PC-3 (cell line): Measurements from ENCODE around the gene ARHGAP25. TPM values are rescaled to one million over a fixed set of nuclear protein-coding genes. Genes with fewer than 3 reads are reported as not detected.

Source experiments
- ATAC-seq: fragments of 200-7000 bp; cut with Tn5 transposase; 2 replicates; pipeline ENCODE4 v1.9.1; 2020; ENCODE audit warnings: mild to moderate bottlenecking, moderate library complexity
- BruUV-seq: library from RNA; stranded (reverse); fragments of 400-500 nt; replicated peaks from 2 replicates; lab custom pipeline; 2021; lab: Mats Ljungman, UMichigan
- CTCF ChIA-PET: fragments of 300-600 bp; sonication (Branson Sonifier 250); formaldehyde crosslinking; loops from one replicate; lab custom pipeline; 2022; ENCODE audit warnings: antibody characterized with exemption; lab: Charles Lee
- POLR2A ChIA-PET: fragments of 300-600 bp; sonication (Branson Sonifier 250); formaldehyde crosslinking; loops from one replicate; lab custom pipeline; 2022; ENCODE audit warnings: antibody characterized with exemption; ENCODE audit not compliant: unreplicated experiment; lab: Charles Lee
- DNase-seq: peaks from one replicate; pipeline ENCODE4 v3.0.0-alpha.2; 2015
- H2AFZ ChIP-seq: fragments of 300-600 bp; sonication (generic); 2 replicates; pipeline ENCODE4 v1.6.0; 2016; ENCODE audit warnings: antibody characterized with exemption, low read length
- H3F3A ChIP-seq: fragments of 300-600 bp; sonication (generic); one replicate; pipeline ENCODE4 v1.6.0; 2017; ENCODE audit warnings: antibody characterized with exemption, low read length, control low read depth, mild to moderate bottlenecking; ENCODE audit not compliant: unreplicated experiment
- H3K27ac ChIP-seq: fragments of 300-600 bp; sonication (generic); 2 replicates; pipeline ENCODE4 v1.5.1; 2016; ENCODE audit warnings: mild to moderate bottlenecking, low read length
- H3K27me3 ChIP-seq: fragments of 300-600 bp; sonication (generic); 2 replicates; pipeline ENCODE4 v1.6.1; 2016; ENCODE audit warnings: low read length, mixed read lengths
- H3K36me3 ChIP-seq: fragments of 300-600 bp; sonication (generic); 2 replicates; pipeline ENCODE4 v1.6.1; 2016; ENCODE audit warnings: low read depth, mixed run types, low read length, mixed read lengths
- H3K4me1 ChIP-seq: fragments of 300-600 bp; sonication (generic); 2 replicates; pipeline ENCODE4 v1.5.1; 2016; ENCODE audit warnings: low read length; ENCODE audit not compliant: insufficient read depth
- H3K4me2 ChIP-seq: fragments of 300-600 bp; sonication (generic); 2 replicates; pipeline ENCODE4 v1.6.0; 2016; ENCODE audit warnings: low read length
- H3K4me3 ChIP-seq: fragments of 300-600 bp; sonication (generic); 2 replicates; pipeline ENCODE4 v1.5.1; 2016; ENCODE audit warnings: mild to moderate bottlenecking, low read length, mixed read lengths
- H3K79me2 ChIP-seq: fragments of 300-600 bp; sonication (generic); 2 replicates; pipeline ENCODE4 v1.6.1; 2017; ENCODE audit warnings: low read length, mixed read lengths
- H3K9ac ChIP-seq: fragments of 300-600 bp; sonication (generic); 2 replicates; pipeline ENCODE4 v1.6.0; 2016; ENCODE audit warnings: mild to moderate bottlenecking, low read length
- H3K9me2 ChIP-seq: fragments of 300-600 bp; sonication (generic); replicated peaks from 2 replicates; pipeline ENCODE4 v1.6.1; 2016; ENCODE audit warnings: mixed run types, low read length, mixed read lengths
- H3K9me3 ChIP-seq: fragments of 300-600 bp; sonication (generic); 2 replicates; pipeline ENCODE4 v1.6.1; 2016; ENCODE audit warnings: low read length, mixed read lengths
- H4K20me1 ChIP-seq: fragments of 300-600 bp; sonication (generic); 2 replicates; pipeline ENCODE4 v1.6.1; 2016; ENCODE audit warnings: low read length, mixed read lengths
- EZH2 ChIP-seq: fragments of 300-600 bp; sonication (generic); IDR thresholded peaks from one replicate; pipeline ENCODE4 v1.6.1; 2017; ENCODE audit warnings: antibody characterized with exemption, mild to moderate bottlenecking, low read length; ENCODE audit not compliant: unreplicated experiment
- EZH2phosphoT487 ChIP-seq: fragments of 300-600 bp; sonication (generic); IDR thresholded peaks from 2 replicates; pipeline ENCODE4 v1.6.1; 2018; ENCODE audit warnings: mild to moderate bottlenecking, antibody characterized with exemption, low read length, borderline replicate concordance
- intact Hi-C: fragments of 100-400 bp; cut with micrococcal nuclease; formaldehyde crosslinking; loops from 2 replicates; pipeline ENCODE4 v1.9.0; 2023
- total RNA-seq: library from RNA; depleted of rRNA; stranded (reverse); fragments of >200 nt; gene quantifications from 2 replicates; pipeline ENCODE4 v1.2.3, GENCODE V29; 2014
- TF ChIP-seq, protein P1 (sequence below): fragments of 300-600 bp; sonication (generic); conservative IDR thresholded peaks from 2 replicates; pipeline ENCODE4 v1.5.1; 2017; ENCODE audit warnings: antibody characterized with exemption, low read depth, mild to moderate bottlenecking, low read length

ARHGAP25 gene
- total RNA-seq, 1 experiment from 2014 or later: not detected

DNA sequence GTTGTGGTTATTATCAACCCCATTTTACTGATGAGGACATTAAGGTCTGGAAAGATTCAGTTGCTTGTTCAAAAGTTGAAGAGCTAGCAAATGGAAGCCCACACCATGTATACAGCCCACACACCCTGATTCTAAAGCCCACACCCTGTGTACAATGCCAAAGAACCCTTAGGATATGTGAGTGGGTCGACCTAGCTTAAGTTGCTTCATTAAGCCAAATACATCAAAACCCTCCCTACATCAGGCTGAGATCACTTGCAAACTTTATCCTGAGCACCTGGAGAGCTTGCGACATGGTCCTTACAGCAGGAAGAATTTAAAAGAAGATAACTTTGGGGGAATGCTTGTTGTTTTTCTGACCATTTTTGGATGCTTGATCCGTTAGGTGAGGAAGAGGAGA, 435 bp upstream of the ARHGAP25 start:
- H3F3A ChIP-seq: no peaks in the 10 kb centered on the region
- BruUV-seq: no TSS peak
- no peaks in the 10 kb centered on the region for H4K20me1 ChIP-seq
- no peaks in the 10 kb centered on the region for H3K9me3 ChIP-seq
- H2AFZ ChIP-seq: no peak overlapping the region
- H3K9ac ChIP-seq: no peak overlapping the region
- no peaks in the 10 kb centered on the region for H3K79me2 ChIP-seq
- H3K4me1 ChIP-seq: peaks cover 17% of the 10 kb centered on the region
- ATAC-seq (no peak), DNase-seq (no peak)
- ChIA-PET POLR2A (no interaction called here), CTCF (no interaction called here)
- H3K27ac ChIP-seq: no peak overlapping the region
- no peaks in the 10 kb centered on the region for H3K9me2 ChIP-seq
- H3K4me3 ChIP-seq: no peak overlapping the region
- TF ChIP-seq EZH2 (no peak), EZH2phosphoT487 (no peak)
- TF ChIP-seq, protein P1, sequence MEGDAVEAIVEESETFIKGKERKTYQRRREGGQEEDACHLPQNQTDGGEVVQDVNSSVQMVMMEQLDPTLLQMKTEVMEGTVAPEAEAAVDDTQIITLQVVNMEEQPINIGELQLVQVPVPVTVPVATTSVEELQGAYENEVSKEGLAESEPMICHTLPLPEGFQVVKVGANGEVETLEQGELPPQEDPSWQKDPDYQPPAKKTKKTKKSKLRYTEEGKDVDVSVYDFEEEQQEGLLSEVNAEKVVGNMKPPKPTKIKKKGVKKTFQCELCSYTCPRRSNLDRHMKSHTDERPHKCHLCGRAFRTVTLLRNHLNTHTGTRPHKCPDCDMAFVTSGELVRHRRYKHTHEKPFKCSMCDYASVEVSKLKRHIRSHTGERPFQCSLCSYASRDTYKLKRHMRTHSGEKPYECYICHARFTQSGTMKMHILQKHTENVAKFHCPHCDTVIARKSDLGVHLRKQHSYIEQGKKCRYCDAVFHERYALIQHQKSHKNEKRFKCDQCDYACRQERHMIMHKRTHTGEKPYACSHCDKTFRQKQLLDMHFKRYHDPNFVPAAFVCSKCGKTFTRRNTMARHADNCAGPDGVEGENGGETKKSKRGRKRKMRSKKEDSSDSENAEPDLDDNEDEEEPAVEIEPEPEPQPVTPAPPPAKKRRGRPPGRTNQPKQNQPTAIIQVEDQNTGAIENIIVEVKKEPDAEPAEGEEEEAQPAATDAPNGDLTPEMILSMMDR: no peak
- no peaks in the 10 kb centered on the region for H3K27me3 ChIP-seq
- no peak overlapping the region for H3K4me2 ChIP-seq
- no peaks in the 10 kb centered on the region for H3K36me3 ChIP-seq
- intact Hi-C loops: no loop called here

DNA sequence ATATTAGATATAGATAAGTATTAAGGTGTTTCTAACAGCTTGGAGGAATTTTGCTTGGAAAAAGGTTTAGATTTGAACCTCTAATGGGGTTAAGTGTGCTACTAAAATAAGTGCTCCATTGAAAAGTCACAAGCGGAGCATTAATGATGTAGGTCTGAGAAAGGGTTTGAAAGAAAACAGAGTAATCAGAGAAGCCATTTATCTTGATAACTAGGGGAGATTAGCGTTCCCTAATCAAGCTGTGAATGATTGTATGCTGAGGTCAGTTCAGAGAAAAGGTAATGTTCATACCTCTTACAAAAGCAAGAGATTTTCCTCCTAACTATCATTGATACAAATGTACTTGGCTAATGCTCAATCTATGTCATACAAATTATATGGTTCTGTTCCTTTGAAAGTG, 1.5 kb downstream of the ARHGAP25 start:
- Histone ChIP-seq H3K4me2 (no peak overlapping the region), H3K9ac (no peak overlapping the region), H4K20me1 (no peaks in the 10 kb centered on the region), H3K4me3 (no peak overlapping the region), H3K9me3 (no peaks in the 10 kb centered on the region), H3F3A (no peaks in the 10 kb centered on the region), H3K4me1 (peaks cover 4% of the 10 kb centered on the region), H3K27me3 (no peaks in the 10 kb centered on the region), H3K9me2 (no peaks in the 10 kb centered on the region), H3K36me3 (no peaks in the 10 kb centered on the region), H2AFZ (no peak overlapping the region), H3K79me2 (no peaks in the 10 kb centered on the region), H3K27ac (no peak overlapping the region)
- DNase-seq (no peak), ATAC-seq (no peak)
- CTCF ChIA-PET: no interaction called here
- BruUV-seq: no TSS peak
- intact Hi-C loops: no loop called here
- POLR2A ChIA-PET: no interaction called here
- TF ChIP-seq EZH2phosphoT487: no peak
- TF ChIP-seq, protein P1: no peak
- TF ChIP-seq EZH2: no peak

DNA sequence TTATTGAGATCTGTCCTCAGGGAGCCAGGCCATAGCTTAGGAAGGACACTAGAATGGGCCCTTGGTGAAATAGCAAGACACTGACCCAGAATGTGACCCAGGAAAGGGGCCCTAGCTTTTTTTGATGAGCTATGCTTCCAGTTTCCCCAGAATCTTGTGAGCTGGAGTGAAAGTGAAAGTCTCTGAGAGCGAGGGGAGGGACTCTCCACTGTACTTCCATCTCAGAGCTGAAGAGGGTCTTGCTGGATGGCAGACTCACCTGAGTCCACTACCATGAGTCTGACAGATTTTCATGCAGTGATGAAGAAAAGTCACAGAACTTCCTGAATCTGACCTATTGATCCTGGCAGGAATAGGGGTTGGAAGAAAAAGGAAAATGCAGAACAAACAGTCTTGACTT, 3.1 kb downstream of the ARHGAP25 start:
- no peaks in the 10 kb centered on the region for H3K79me2 ChIP-seq
- POLR2A ChIA-PET: no interaction called here
- H3K27ac ChIP-seq: no peak overlapping the region
- ATAC-seq: no peak
- no peak overlapping the region for H3K9ac ChIP-seq
- no peaks in the 10 kb centered on the region for H3K36me3 ChIP-seq
- no peaks in the 10 kb centered on the region for H3K4me1 ChIP-seq
- no peaks in the 10 kb centered on the region for H4K20me1 ChIP-seq
- TF ChIP-seq, protein P1: no peak
- TF ChIP-seq EZH2phosphoT487 (no peak), EZH2 (no peak)
- no peaks in the 10 kb centered on the region for H3K9me2 ChIP-seq
- no peaks in the 10 kb centered on the region for H3F3A ChIP-seq
- H3K27me3 ChIP-seq: no peaks in the 10 kb centered on the region
- no TSS peak for BruUV-seq
- no peak overlapping the region for H2AFZ ChIP-seq
- intact Hi-C loops: no loop called here
- CTCF ChIA-PET: no interaction called here
- no peak overlapping the region for H3K4me3 ChIP-seq
- no peaks in the 10 kb centered on the region for H3K9me3 ChIP-seq
- H3K4me2 ChIP-seq: no peak overlapping the region
- no peak for DNase-seq
